T-helper 2 cell treated with Interferon-gamma antibody and Interleukin-4, amounts not matched to agents 100 ng/mL and 5 ng/mL, for 36 hours (primary cell): ENCODE data around the gene CARHSP1. TPM values are rescaled to one million over a fixed set of nuclear protein-coding genes. Genes with fewer than 3 reads are reported as not detected.
"Not testable (repeated sequence)": the region's sequence is repeated elsewhere in the genome, so short reads cannot be mapped to it uniquely, and the experiment has no call there.

Experiments
- intact Hi-C: fragments of 100-400 bp; cut with micrococcal nuclease; formaldehyde crosslinking; loops from one replicate; pipeline ENCODE4 v1.15.1; 2023
- total RNA-seq: library from RNA; stranded (reverse); gene quantifications from 2 replicates; pipeline ENCODE4 v1.2.3, GENCODE V29; 2022

The CARHSP1 gene
- total RNA-seq, 1 donor from 2014 or later, result 153 TPM

- intact Hi-C loops, result no loop called here
These were observed 25.3 kb upstream of the CARHSP1 start for GRCh38 chr16:8893976-8894690.

GRCh38 chr16:8893426-8893825 lies 24.6 kb upstream of the CARHSP1 start:
- intact Hi-C loops, result no loop called here

- intact Hi-C loops, result no loop called here
These were observed 23.3 kb upstream of the CARHSP1 start for GRCh38 chr16:8892101-8892575.

GRCh38 chr16:8890549-8890921 lies 21.7 kb upstream of the CARHSP1 start:
- intact Hi-C loops, result no loop called here

- intact Hi-C loops, result no loop called here
These were observed 21.2 kb upstream of the CARHSP1 start for GRCh38 chr16:8889893-8890548.

GRCh38 chr16:8888951-8889892 lies 20.4 kb upstream of the CARHSP1 start:
- intact Hi-C loops, result no loop called here

GRCh38 chr16:8887952-8888560 lies 19.2 kb upstream of the CARHSP1 start:
- intact Hi-C loops, result no loop called here

- intact Hi-C loops, result no loop called here
These were observed 18.6 kb upstream of the CARHSP1 start for GRCh38 chr16:8887431-8887765.

- intact Hi-C loops, result no loop called here
These were observed 18.0 kb upstream of the CARHSP1 start for GRCh38 chr16:8886593-8887430.

GRCh38 chr16:8885674-8886592 lies 17.1 kb upstream of the CARHSP1 start:
- intact Hi-C loops, result no loop called here

GRCh38 chr16:8882725-8883377 lies 14.0 kb upstream of the CARHSP1 start:
- intact Hi-C loops, result no loop called here

- intact Hi-C loops, result no loop called here
These were observed 13.3 kb upstream of the CARHSP1 start, which contains the start of gene LITAFD for GRCh38 chr16:8882041-8882617. Gene LITAFD, plus strand, starts transcription at chr16:8882351. Its CDS starts 2,005 bp downstream, at chr16:8884356.

- intact Hi-C loops, result loop anchor here (1.0 kb wide), 3 partner anchors 13 to 314 kb away; no protein-coding TSS in a partner anchor
These were observed 12.2 kb upstream of the CARHSP1 start for GRCh38 chr16:8880839-8881510.

GRCh38 chr16:8878523-8878911 lies 9.7 kb upstream of the CARHSP1 start:
- intact Hi-C loops, result no loop called here

- intact Hi-C loops, result no loop called here
These were observed 9.2 kb upstream of the CARHSP1 start for GRCh38 chr16:8877894-8878522.

- intact Hi-C loops, result not testable (repeated sequence)
These were observed 6.5 kb upstream of the CARHSP1 start for GRCh38 chr16:8875317-8875716.

- intact Hi-C loops, result no loop called here
These were observed 5.6 kb upstream of the CARHSP1 start for GRCh38 chr16:8874388-8874787.

- intact Hi-C loops, result not testable (repeated sequence)
These were observed 5.0 kb upstream of the CARHSP1 start for GRCh38 chr16:8873866-8874195.
